GM21576 (cell line): ENCODE results near the gene TCEA3.
"Not testable (repeated sequence)": the region's sequence is repeated elsewhere in the genome, so short reads cannot be mapped to it uniquely, and the experiment has no call there.

Source experiments
- ATAC-seq: cut with Tn5 transposase; IDR thresholded peaks from one replicate; pipeline ENCODE4 v1.9.1; 2021; ENCODE audit warnings: mild to moderate bottlenecking, moderate library complexity; ENCODE audit not compliant: unreplicated experiment

The TCEA3 gene

GRCh38 chr1:23395154-23395724, 29.3 kb downstream of the TCEA3 start:
- ATAC-seq = no peak

- no peak for ATAC-seq
Observed at GRCh38 chr1:23394684-23395083, 29.9 kb downstream of the TCEA3 start.

DNA sequence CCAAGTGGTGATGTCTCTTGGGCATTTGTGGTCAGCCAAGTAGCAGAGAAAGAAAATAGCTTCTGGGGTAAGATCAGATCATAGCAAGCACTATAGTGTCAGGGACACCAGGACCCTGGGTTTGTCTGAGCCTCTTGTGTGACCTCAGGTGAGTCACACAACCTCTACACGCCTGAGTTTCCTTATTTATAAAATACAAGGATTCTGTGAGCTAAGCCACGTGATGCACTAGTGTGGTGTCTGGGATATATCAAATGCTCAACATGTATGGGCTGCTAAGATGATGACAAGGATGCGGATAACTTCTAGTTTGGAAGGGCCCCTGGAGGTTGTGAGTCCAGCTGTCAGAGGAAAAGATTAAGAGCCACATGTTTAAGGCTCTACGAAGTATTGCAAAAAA, 30.4 kb downstream of the TCEA3 start:
- ATAC-seq = no peak

- no peak for ATAC-seq
Observed at GRCh38 chr1:23393706-23394105, 30.8 kb downstream of the TCEA3 start.

- no peak for ATAC-seq
Observed at GRCh38 chr1:23392125-23392855, 32.3 kb downstream of the TCEA3 start.

DNA sequence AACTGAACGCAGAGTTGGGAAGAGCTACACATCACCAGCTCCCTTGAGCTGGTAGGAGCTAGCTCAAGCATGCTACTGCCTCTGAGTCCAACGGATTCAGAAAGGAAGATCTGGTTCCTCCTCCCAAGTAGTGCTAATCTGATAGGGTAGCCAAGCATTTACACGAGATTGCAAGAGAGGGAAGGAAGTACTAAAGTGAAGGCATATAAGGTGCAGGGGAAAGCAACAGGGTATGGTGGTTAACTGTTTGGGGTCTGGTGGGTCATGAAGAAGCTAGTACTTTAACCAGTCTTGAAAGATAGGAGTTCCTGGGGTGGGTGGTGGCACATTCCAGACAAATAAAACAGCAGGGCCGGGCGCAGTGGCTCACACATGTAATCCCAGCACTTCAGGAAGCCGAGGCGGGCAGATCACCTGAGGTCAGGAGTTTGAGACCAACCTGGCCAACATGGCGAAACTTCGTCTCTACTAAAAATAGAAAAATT, 34.7 kb downstream of the TCEA3 start:
- ATAC-seq = no peak

DNA sequence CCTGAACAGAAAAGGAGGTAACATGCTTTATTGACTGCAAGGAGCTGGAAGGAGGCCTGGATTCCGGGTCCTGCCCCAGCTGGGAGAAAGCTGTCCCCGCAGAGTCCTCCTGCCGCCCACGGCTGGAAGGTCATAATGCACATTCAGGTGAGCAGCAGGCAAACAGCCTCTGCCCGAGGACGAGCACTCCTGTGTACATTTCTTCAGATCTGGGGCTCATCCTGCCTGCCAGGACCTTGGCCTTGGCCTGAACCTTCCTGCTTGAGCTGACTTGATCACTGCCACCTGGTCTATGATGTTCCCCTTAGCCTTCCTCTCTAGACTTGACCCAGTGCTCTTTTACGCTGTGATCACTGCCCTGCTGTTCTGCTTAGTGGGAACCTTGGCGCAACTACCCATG, 37.1 kb downstream of the TCEA3 start:
- ATAC-seq = no peak

GRCh38 chr1:23385119-23385621, 39.4 kb downstream of the TCEA3 start:
- no peak for ATAC-seq

DNA sequence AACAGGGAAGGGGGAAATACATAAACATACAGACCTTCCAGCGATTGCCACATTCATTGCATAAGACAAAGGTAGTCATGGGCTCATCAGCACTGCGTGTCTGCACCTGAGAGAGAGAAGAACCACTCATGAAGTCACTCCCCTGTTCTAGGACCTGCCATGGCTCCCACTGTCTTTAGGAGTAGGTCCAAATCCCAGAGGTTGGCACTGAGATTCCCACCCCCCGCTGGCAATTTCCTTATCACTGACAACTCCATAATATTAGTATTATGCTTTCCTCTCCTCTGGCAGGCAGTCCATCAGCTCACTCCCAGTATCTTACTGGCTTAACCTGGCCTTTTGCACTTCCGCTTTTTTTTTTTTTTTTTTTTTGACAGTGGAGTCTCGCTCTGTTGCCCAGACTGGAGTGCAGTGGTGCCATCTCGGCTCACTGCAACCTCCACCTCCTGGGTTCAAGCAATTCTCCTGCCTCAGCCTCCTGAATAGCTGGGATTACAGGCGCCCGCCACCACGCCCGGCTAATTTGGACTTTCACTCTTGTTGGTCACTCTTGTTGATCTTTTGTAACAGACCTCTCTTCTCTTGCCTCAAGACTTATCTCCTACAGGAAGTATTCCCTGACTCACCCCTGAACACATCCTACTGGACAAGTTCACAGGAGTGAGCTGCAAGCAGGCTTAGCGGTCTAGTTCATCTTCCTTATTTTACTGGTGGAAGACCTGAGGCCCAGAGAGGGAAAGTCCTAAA, 40.1 kb downstream of the TCEA3 start:
- no peak for ATAC-seq

- no peak for ATAC-seq
Observed at GRCh38 chr1:23383577-23384311, 40.8 kb downstream of the TCEA3 start.

- ATAC-seq = no peak
Observed at GRCh38 chr1:23381233-23381885, 43.2 kb downstream of the TCEA3 start.

DNA sequence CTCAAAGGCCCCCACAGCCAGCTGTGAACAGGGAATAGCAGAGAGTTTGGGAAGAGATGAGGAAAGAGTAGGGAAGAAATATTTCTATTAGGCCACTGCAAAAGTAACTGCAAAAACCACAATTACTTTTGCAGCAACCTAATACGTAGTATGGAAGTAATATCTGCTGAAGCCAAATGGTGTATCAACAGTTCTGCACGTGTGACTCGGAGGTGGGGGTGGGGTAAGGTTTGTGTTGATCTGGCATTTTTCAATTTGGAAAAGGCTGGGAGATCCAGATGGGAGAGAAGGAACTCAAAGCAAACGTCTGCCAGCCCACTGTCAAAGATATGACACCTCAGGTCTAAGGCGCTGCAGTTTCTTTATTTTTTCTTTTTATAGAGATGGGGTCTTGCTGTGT, 43.8 kb downstream of the TCEA3 start:
- ATAC-seq = no peak

- not testable (repeated sequence) for ATAC-seq
Observed at GRCh38 chr1:23380236-23380635, 44.3 kb downstream of the TCEA3 start.

GRCh38 chr1:23376890-23377811, 47.4 kb downstream of the TCEA3 start:
- no peak for ATAC-seq

- not testable (repeated sequence) for ATAC-seq
Observed at GRCh38 chr1:23374079-23374735, 50.3 kb downstream of the TCEA3 start.

DNA sequence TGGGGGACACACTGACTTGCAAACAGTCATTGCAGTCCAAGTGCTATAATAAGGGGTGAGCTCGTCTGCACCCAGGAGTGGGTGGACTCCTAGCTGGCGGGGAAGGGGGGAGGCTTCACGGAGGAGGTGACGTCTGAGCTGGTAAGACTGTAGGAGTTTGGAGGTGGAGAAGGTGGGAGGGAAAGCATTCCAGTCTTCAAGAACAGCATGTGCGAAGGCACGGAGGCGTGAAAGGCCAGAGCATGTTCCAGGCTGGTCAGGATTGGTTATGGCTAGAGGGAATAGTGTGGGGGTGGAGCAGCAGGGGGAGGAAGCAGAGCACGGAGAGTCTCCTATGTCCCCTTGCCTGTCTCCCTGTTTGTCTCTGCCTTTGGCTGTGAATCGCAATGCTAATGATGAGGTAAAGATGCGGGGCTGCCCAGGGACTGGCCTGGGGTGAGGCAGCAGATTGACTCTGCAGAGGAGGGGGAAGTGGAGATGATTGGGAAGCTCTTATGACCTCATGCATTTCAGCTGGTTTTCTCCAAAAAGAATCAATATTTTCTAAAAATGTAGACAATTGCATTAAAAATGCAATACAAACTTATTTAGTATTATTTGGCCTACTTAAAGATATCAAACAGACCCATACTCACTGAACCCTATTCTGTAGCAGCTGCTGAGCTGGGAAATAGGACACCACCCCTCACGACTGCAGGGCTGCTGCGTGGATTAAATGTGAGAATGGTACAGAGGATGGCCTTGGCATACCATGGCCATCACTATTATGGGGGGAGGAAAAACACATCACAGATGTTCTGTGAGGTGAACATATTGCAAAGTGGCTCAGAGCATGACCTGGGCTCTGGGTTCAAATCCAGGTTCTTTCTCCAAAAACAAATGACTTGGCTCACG, 52.3 kb downstream of the TCEA3 start:
- no peak for ATAC-seq

- no peak for ATAC-seq
Observed at GRCh38 chr1:23370709-23371584, 53.6 kb downstream of the TCEA3 start.
